K562 (cell line): ENCODE results near the gene WSCD2. TPM values are rescaled to one million over a fixed set of nuclear protein-coding genes. Genes with fewer than 3 reads are reported as not detected.

Experiments used
- ATAC-seq: fragments of 200-7000 bp; cut with Tn5 transposase; 3 replicates; pipeline ENCODE4 v1.9.1; 2020; ENCODE audit warnings: moderate library complexity
- BruUV-seq: library from RNA; stranded (reverse); fragments of 400-500 nt; replicated peaks from 2 replicates; lab custom pipeline; 2021; lab: Mats Ljungman, UMichigan
- CTCF ChIA-PET: fragments of 300-600 bp; formaldehyde crosslinking; extraction: SDS; loops from one replicate; lab custom pipeline; 2021; ENCODE audit warnings: low intra/inter-chr PET ratio; lab: Yijun Ruan, JAX
- POLR2A ChIA-PET: fragments of 300-600, 350-650 bp; sonication (Branson Sonifier 250); formaldehyde crosslinking; extraction: SDS; loops from one replicate; lab custom pipeline; 2021; ENCODE audit warnings: antibody characterized with exemption, inconsistent platforms; lab: Yijun Ruan, JAX
- DNase-seq, 4 experiments: peaks; one replicate each; pipeline versions ENCODE4 v3.0.0 to v3.0.0-alpha.2; 2011 to 2018; ENCODE audit warnings: low spot score in 3 of 4, mixed read lengths in 3 of 4; ENCODE audit errors: extremely low read depth in 1 of 4
- FAIRE-seq: peaks from 2 replicates; lab custom pipeline; 2011; peaks lifted over from hg19 to GRCh38; lab: Jason Lieb, UNC
- H2AFZ ChIP-seq: 2 replicates; pipeline ENCODE4 v1.6.0; 2011; ENCODE audit warnings: low read depth, low read length, control low read depth, inconsistent platforms
- H3K27ac ChIP-seq: fragments of 200-600 bp; 3 replicates; pipeline ENCODE4 v1.8.0; 2011; ENCODE audit warnings: low read depth, mild to moderate bottlenecking, control low read depth, inconsistent platforms, low read length, moderate library complexity, mixed read lengths; ENCODE audit errors: extremely low read depth
- H3K27me3 ChIP-seq, 2 experiments: fragments of 300-600 bp in 1 of 2; 2 replicates in 1 of 2; 3 replicates in 1 of 2; pipeline versions ENCODE4 v1.6.0 to v1.8.0; 2011; ENCODE audit warnings: inconsistent platforms in 2 of 2, low read length in 2 of 2, mild to moderate bottlenecking in 1 of 2, mixed read lengths in 1 of 2, moderate library complexity in 1 of 2; ENCODE audit not compliant: control insufficient read depth in 2 of 2, insufficient read depth in 2 of 2
- H3K36me3 ChIP-seq: fragments of 300-600 bp; 3 replicates; pipeline ENCODE4 v1.8.0; 2011; ENCODE audit warnings: mild to moderate bottlenecking, low read length, inconsistent platforms; ENCODE audit not compliant: control insufficient read depth, insufficient read depth
- H3K4me1 ChIP-seq, 2 experiments: fragments of 200-600 bp in 1 of 2; replicated peaks in 1 of 2; 2 replicates in 1 of 2; 3 replicates in 1 of 2; pipeline versions ENCODE4 v1.5.1 to v1.8.0; 2011; ENCODE audit warnings: inconsistent platforms in 2 of 2, low read length in 2 of 2, mild to moderate bottlenecking in 1 of 2, mixed read lengths in 1 of 2, moderate library complexity in 1 of 2; ENCODE audit not compliant: control insufficient read depth in 2 of 2, insufficient read depth in 2 of 2
- H3K4me2 ChIP-seq: 2 replicates; pipeline ENCODE4 v1.6.1; 2011; ENCODE audit warnings: low read length, control low read depth, inconsistent platforms, mixed read lengths; ENCODE audit not compliant: insufficient read depth
- H3K4me3 ChIP-seq: fragments of 200-600 bp; sonication (generic), shearing (Covaris generic); 2 replicates; pipeline ENCODE4 v1.5.1; 2016; ENCODE audit warnings: control low read depth, inconsistent platforms
- H3K79me2 ChIP-seq: fragments of 200-600 bp; 3 replicates; pipeline ENCODE4 v1.8.0; 2011; ENCODE audit warnings: low read length, inconsistent platforms; ENCODE audit not compliant: control insufficient read depth, insufficient read depth
- H3K9ac ChIP-seq, 2 experiments: 2 replicates each; pipeline versions ENCODE4 v1.6.0 to v1.6.1; 2011; ENCODE audit warnings: low read depth in 2 of 2, low read length in 2 of 2, control low read depth in 1 of 2, inconsistent platforms in 1 of 2, mild to moderate bottlenecking in 1 of 2, mixed read lengths in 1 of 2; ENCODE audit not compliant: insufficient read depth in 1 of 2
- H3K9me1 ChIP-seq: one replicate; pipeline ENCODE4 v1.6.0; 2011; ENCODE audit warnings: inconsistent platforms, mild to moderate bottlenecking, low read length, moderate library complexity; ENCODE audit not compliant: control insufficient read depth, insufficient read depth
- H3K9me3 ChIP-seq: replicated peaks from 2 replicates; pipeline ENCODE4 v1.5.1; 2011; ENCODE audit warnings: low read depth, low read length, inconsistent platforms; ENCODE audit not compliant: control insufficient read depth, insufficient read depth
- H4K20me1 ChIP-seq: replicated peaks from 2 replicates; pipeline ENCODE4 v1.6.1; 2011; ENCODE audit warnings: low read length, inconsistent platforms, mixed read lengths; ENCODE audit not compliant: control insufficient read depth, insufficient read depth
- GATAD2A ChIP-seq: fragments of 450-650 bp; IDR thresholded peaks from 2 replicates; pipeline ENCODE4 v1.6.1; 2017
- MEF2D ChIP-seq: conservative IDR thresholded peaks from 2 replicates; pipeline ENCODE4 v1.6.1; 2016; ENCODE audit warnings: low read depth, missing genetic modification characterization, missing compliant biosample characterization
- NR3C1 ChIP-seq: sonication (generic); formaldehyde crosslinking; IDR thresholded peaks from 2 replicates; pipeline ENCODE4 v1.8.1; 2022; ENCODE audit warnings: missing genetic modification reagents
- PRPF4 ChIP-seq: fragments of 200-400 bp; formaldehyde crosslinking; IDR thresholded peaks from one replicate; pipeline ENCODE4 v1.6.1; 2017; ENCODE audit warnings: low read length, low read depth, mild to moderate bottlenecking; ENCODE audit not compliant: insufficient read depth, poor library complexity, severe bottlenecking
- RBM34 ChIP-seq: fragments of 200-400 bp; formaldehyde crosslinking; IDR thresholded peaks from 2 replicates; pipeline ENCODE4 v1.6.1; 2018; ENCODE audit warnings: low read length, borderline replicate concordance; ENCODE audit not compliant: insufficient read depth
- RFX1 ChIP-seq: fragments of 450-650 bp; IDR thresholded peaks from 2 replicates; pipeline ENCODE4 v1.6.1; 2016; ENCODE audit warnings: mild to moderate bottlenecking, moderate library complexity
- U2AF1 ChIP-seq: fragments of 200-400 bp; formaldehyde crosslinking; optimal IDR thresholded peaks from 2 replicates; pipeline ENCODE3; 2017; ENCODE audit warnings: mild to moderate bottlenecking, low read depth, low read length, moderate library complexity
- ZNF263 ChIP-seq: sonication (generic); formaldehyde crosslinking; IDR thresholded peaks from 2 replicates; pipeline ENCODE4 v1.8.0; 2022; ENCODE audit warnings: mild to moderate bottlenecking, missing genetic modification reagents, borderline replicate concordance
- WGBS: fragments of 100-300 bp; shearing (Covaris generic); methylation state at CpG from one replicate; pipeline ENCODE4 v1.1.6; 2016; ENCODE audit warnings: low coverage, mixed read lengths; ENCODE audit not compliant: insufficient coverage; ENCODE audit errors: missing lambda C conversion rate; 5-methylcytosine and 5-hydroxymethylcytosine counted together
- in situ Hi-C: fragments of 300-500 bp; cut with MboI; formaldehyde crosslinking; loops from 4 replicates; pipeline ENCODE4 v1.15.0; 2018; ENCODE audit warnings: inconsistent platforms, mixed read lengths
- intact Hi-C: fragments of 100-400 bp; cut with micrococcal nuclease; formaldehyde crosslinking; loops from 2 replicates; pipeline ENCODE4 v1.14.2; 2022
- polyA plus RNA-seq, 8 experiments: library from polyadenylated mRNA; depleted of rRNA in 4 of 8; stranded (reverse) in 5 of 8; unstranded in 3 of 8; fragments of >200 nt; fragmentation: Nextera tagmentation in 2 of 8; fragmentation: Illumina TruSeq in 1 of 8; extraction: Ambion mirVana in 2 of 8; extraction: Trizol in 1 of 8; gene quantifications; 2 replicates each; pipeline versions ENCODE4 v1.2.1 to v1.2.3, GENCODE V29; 2011 to 2014; ENCODE audit warnings: inconsistent platforms in 1 of 8, missing spikeins in 1 of 8
- total RNA-seq, 7 experiments: library from RNA; depleted of rRNA in 6 of 7; stranded (reverse); fragments of >200 nt in 6 of 7; fragmentation: Illumina TruSeq in 2 of 7; extraction: Trizol in 2 of 7; gene quantifications; 2 replicates each; pipeline versions ENCODE4 v1.2.1 to v1.2.3, GENCODE V29; 2011 to 2021; ENCODE audit warnings: low replicate concordance in 1 of 7
- TF ChIP-seq, protein P1 (sequence below): IDR thresholded peaks from 2 replicates; pipeline ENCODE4 v1.6.1; 2016; ENCODE audit warnings: missing genetic modification characterization, missing compliant biosample characterization
- TF ChIP-seq, protein P2 (sequence below): fragments of 450-650 bp; IDR thresholded peaks from 2 replicates; pipeline ENCODE4 v1.7.0; 2016; ENCODE audit warnings: borderline replicate concordance

WSCD2 gene
- total and polyA plus RNA-seq, 9 of the 15 experiments (the other 6 are each of a cell fraction or from before 2014, with no cell fraction given): 0.72 to 14.1 (median 4.0) TPM

DNA sequence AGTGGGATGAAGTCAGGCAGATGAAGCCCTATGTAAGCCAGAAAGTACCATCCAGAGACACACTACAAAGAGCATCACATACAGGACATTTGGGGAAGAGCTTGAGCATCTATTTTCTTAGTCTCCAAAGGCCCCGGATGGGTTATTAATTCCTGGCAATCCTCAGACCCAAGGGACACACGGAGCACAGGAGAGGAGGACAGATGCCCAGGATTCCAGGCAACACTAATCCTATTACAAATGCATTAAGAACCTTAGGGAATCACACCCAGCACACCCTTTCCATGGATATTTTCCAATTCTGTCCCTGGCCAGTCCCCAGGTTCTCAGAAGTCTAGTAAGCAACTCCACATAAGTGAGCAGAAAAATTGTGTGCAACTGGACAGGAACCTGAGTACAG lies 144.1 kb downstream of the WSCD2 start:
- no peak for FAIRE-seq
- BruUV-seq: no TSS peak
- H3K36me3 ChIP-seq: no peaks in the 10 kb centered on the region
- H4K20me1 ChIP-seq: no peaks in the 10 kb centered on the region
- POLR2A ChIA-PET: interaction anchor here (0.6 kb wide), 1 partner anchor 228 kb away, joined by 3 read pairs; no protein-coding TSS in a partner anchor
- no peak overlapping the region for H2AFZ ChIP-seq
- no peaks in the 10 kb centered on the region for H3K9me1 ChIP-seq
- no peak overlapping the region for H3K4me3 ChIP-seq
- no peak overlapping the region for H3K27ac ChIP-seq
- WGBS: 0% methylated on average over 2 of the region's 2 CpGs
- H3K79me2 ChIP-seq: no peaks in the 10 kb centered on the region
- in situ Hi-C loops (no loop called here), intact Hi-C loops (no loop called here)
- DNase-seq: no peak
- no peak overlapping the region for H3K9ac ChIP-seq
- no peak for ATAC-seq
- no peak overlapping the region for H3K4me2 ChIP-seq
- no peak for TF ChIP-seq ZNF263 (CRISPR knock-in tag)
- no peak for TF ChIP-seq NR3C1
- no peak for TF ChIP-seq MEF2D (tag)
- TF ChIP-seq RBM34: no peak
- no peaks in the 10 kb centered on the region for H3K9me3 ChIP-seq
- H3K27me3 ChIP-seq: peaks cover 0 to 6% of the 10 kb centered on the region in 2 experiments; a peak in 1 of 5 replicates
- CTCF ChIA-PET: no interaction called here
- peaks cover 0 to 9% of the 10 kb centered on the region in 2 experiments; a peak in 3 of 5 replicates for H3K4me1 ChIP-seq

DNA sequence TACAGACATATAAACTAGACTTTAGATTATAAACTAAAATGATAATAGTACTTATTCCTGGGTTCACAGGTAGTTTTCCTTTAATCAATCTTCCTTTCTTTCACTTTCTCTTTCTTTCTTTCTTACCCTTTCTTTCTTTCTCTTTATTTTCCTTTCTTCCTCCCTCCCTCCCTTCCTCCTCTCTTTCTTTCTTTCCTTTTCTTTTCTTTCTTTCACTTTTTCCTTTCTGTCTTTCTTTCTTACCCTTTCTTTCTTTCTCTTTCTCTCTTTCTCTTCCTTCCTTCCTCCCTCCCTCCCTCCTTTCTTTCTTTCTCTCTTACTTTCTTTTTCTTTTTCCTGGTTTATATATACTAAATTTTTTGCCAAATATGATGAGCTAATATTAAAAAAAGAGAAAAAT lies 148.5 kb downstream of the WSCD2 start:
- Histone ChIP-seq H3K9ac (no peak overlapping the region), H3K36me3 (no peaks in the 10 kb centered on the region), H3K79me2 (no peaks in the 10 kb centered on the region), H3K9me3 (no peaks in the 10 kb centered on the region), H3K4me2 (no peak overlapping the region), H2AFZ (no peak overlapping the region), H3K27me3 (peaks cover 0 to 16% of the 10 kb centered on the region in 2 experiments; a peak in 2 of 5 replicates), H3K4me1 (no peaks in the 10 kb centered on the region), H3K27ac (no peak overlapping the region), H3K4me3 (no peak overlapping the region)
- no TSS peak for BruUV-seq
- POLR2A ChIA-PET: no interaction called here
- DNase-seq (no peak), ATAC-seq (no peak)
- in situ Hi-C loops: no loop called here
- TF ChIP-seq PRPF4: no peak
- TF ChIP-seq, protein P1, sequence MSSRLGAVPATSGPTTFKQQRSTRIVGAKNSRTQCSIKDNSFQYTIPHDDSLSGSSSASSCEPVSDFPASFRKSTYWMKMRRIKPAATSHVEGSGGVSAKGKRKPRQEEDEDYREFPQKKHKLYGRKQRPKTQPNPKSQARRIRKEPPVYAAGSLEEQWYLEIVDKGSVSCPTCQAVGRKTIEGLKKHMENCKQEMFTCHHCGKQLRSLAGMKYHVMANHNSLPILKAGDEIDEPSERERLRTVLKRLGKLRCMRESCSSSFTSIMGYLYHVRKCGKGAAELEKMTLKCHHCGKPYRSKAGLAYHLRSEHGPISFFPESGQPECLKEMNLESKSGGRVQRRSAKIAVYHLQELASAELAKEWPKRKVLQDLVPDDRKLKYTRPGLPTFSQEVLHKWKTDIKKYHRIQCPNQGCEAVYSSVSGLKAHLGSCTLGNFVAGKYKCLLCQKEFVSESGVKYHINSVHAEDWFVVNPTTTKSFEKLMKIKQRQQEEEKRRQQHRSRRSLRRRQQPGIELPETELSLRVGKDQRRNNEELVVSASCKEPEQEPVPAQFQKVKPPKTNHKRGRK (tag): peak; percentile 91
- TF ChIP-seq, protein P2, sequence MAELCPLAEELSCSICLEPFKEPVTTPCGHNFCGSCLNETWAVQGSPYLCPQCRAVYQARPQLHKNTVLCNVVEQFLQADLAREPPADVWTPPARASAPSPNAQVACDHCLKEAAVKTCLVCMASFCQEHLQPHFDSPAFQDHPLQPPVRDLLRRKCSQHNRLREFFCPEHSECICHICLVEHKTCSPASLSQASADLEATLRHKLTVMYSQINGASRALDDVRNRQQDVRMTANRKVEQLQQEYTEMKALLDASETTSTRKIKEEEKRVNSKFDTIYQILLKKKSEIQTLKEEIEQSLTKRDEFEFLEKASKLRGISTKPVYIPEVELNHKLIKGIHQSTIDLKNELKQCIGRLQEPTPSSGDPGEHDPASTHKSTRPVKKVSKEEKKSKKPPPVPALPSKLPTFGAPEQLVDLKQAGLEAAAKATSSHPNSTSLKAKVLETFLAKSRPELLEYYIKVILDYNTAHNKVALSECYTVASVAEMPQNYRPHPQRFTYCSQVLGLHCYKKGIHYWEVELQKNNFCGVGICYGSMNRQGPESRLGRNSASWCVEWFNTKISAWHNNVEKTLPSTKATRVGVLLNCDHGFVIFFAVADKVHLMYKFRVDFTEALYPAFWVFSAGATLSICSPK: no peak
- no peak for TF ChIP-seq RFX1
- no peak for TF ChIP-seq GATAD2A
- TF ChIP-seq U2AF1: peak; percentile 34
- TF ChIP-seq, all 486 proteins: peak for 2
- FAIRE-seq: no peak
- Histone ChIP-seq H4K20me1 (no peaks in the 10 kb centered on the region), H3K9me1 (no peaks in the 10 kb centered on the region)
- intact Hi-C loops: no loop called here
- CTCF ChIA-PET: no interaction called here
